ENCODE results near the gene ADRA2C. TPM values are rescaled to one million over a fixed set of nuclear protein-coding genes. Genes with fewer than 3 reads are reported as not detected.

ADRA2C gene
- total and polyA plus RNA-seq, 9 donors, result 2.3 to 5.0 (median 2.9) TPM

- Histone ChIP-seq H3K36me3 (ENCODE audit: control insufficient read depth, insufficient read depth, low read length) (no peaks in the 10 kb centered on the region), H3K27me3 (ENCODE audit: control insufficient read depth, insufficient read depth, low read length) (peaks cover 18% of the 10 kb centered on the region), H3K4me3 (ENCODE audit: low read length) (no peak overlapping the region), H3K4me1 (ENCODE audit: control insufficient read depth, insufficient read depth, low read length) (peaks cover 10% of the 10 kb centered on the region), H3K9me3 (replicated peaks; ENCODE audit: control insufficient read depth, low read depth, low read length) (peaks cover 4% of the 10 kb centered on the region), H3K27ac (ENCODE audit: low read length) (no peak overlapping the region)
- 67% methylated on average over 18 of the region's 31 CpGs for WGBS (ENCODE audit: insufficient coverage)
- DNase-seq, result no peak
Measured at GRCh38 chr4:3732076-3733028, 33.8 kb upstream of the ADRA2C start.

DNA sequence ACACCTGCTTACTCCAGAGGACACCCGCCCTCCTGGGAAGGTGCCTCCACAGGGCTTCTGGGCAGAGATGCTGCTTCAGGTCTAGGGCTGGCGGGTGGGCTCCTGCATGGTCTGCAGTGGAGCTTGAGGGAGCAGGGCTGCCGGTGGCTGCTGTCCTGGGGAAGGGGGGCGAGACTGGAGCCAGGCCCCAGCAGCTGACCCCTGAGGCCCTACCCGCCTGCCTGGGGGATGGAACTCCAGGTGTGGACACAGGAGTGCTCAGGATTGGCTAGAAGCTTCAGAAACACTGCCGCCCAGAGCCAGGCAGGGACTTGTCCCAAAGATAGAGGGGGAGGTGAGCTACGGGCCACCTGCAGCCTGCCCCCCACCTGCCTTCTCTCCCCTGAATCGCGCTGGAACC lies 33.0 kb upstream of the ADRA2C start:
- no peak for DNase-seq
- Histone ChIP-seq H3K27ac (ENCODE audit: low read length) (no peak overlapping the region), H3K4me3 (ENCODE audit: low read length) (no peak overlapping the region), H3K27me3 (ENCODE audit: control insufficient read depth, insufficient read depth, low read length) (peaks cover 18% of the 10 kb centered on the region), H3K9me3 (replicated peaks; ENCODE audit: control insufficient read depth, low read depth, low read length) (peaks cover 4% of the 10 kb centered on the region), H3K36me3 (ENCODE audit: control insufficient read depth, insufficient read depth, low read length) (no peaks in the 10 kb centered on the region), H3K4me1 (ENCODE audit: control insufficient read depth, insufficient read depth, low read length) (peaks cover 10% of the 10 kb centered on the region)
- WGBS (ENCODE audit: insufficient coverage), result 46% methylated on average over 6 of the region's 9 CpGs

DNA sequence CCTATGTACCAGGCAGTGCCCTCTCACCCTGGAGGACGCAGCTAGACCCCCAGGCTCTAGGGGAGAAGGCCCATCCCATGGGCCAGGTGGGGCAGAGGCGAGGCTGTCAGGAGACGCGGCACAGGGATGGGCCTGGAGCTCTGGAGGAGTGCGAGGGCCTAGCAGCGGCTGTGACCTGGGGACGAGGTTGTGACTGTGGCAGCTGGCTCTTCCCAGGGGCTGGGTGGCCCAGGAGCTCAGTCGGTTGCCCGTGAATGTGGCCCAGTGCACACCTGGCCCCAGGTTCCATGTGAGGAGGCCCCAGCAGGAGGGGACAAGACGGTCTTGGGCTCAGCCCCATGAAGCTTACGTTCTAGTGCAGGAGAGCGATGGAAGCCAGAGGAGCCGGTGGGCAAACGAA lies 31.0 kb upstream of the ADRA2C start:
- Histone ChIP-seq H3K4me3 (ENCODE audit: low read length) (no peak overlapping the region), H3K4me1 (ENCODE audit: control insufficient read depth, insufficient read depth, low read length) (peaks cover 14% of the 10 kb centered on the region), H3K27ac (ENCODE audit: low read length) (no peak overlapping the region), H3K36me3 (ENCODE audit: control insufficient read depth, insufficient read depth, low read length) (no peaks in the 10 kb centered on the region), H3K9me3 (replicated peaks; ENCODE audit: control insufficient read depth, low read depth, low read length) (peaks cover 4% of the 10 kb centered on the region), H3K27me3 (ENCODE audit: control insufficient read depth, insufficient read depth, low read length) (peaks cover 14% of the 10 kb centered on the region)
- WGBS (ENCODE audit: insufficient coverage), result 90% methylated on average over 11 of the region's 14 CpGs
- DNase-seq, result no peak

- peaks cover 17% of the 10 kb centered on the region for H3K27me3 ChIP-seq (ENCODE audit: control insufficient read depth, insufficient read depth, low read length)
- H3K4me3 ChIP-seq (ENCODE audit: low read length), result no peak overlapping the region
- 73% methylated on average over 2 of the region's 5 CpGs for WGBS (ENCODE audit: insufficient coverage)
- H3K9me3 ChIP-seq (replicated peaks; ENCODE audit: control insufficient read depth, low read depth, low read length), result peaks cover 4% of the 10 kb centered on the region
- no peak overlapping the region for H3K27ac ChIP-seq (ENCODE audit: low read length)
- H3K36me3 ChIP-seq (ENCODE audit: control insufficient read depth, insufficient read depth, low read length), result no peaks in the 10 kb centered on the region
- peaks cover 13% of the 10 kb centered on the region for H3K4me1 ChIP-seq (ENCODE audit: control insufficient read depth, insufficient read depth, low read length)
- DNase-seq, result no peak
Measured at GRCh38 chr4:3736290-3736689, 29.9 kb upstream of the ADRA2C start.

DNA sequence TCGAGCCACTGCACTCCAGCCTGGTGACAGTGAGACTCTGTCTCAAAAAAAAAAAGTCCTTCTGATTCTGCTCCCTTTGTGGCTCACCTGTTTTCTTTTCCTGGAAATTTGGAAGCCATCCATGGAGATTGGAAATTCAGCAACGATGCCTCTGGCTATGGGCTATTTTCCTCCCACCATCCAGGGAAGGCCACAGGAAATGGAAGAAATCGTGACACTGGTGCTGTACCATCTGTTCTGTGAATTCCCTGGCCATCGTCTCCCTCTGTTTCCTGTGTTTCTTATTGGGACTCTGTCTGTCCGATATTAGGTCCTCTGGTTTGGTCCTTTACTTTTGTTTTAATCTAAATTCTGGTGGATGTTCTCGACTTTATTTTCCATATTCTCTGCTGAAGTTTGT lies 29.4 kb upstream of the ADRA2C start:
- DNase-seq, result no peak
- H3K27me3 ChIP-seq (ENCODE audit: control insufficient read depth, insufficient read depth, low read length), result peaks cover 15% of the 10 kb centered on the region
- 50% methylated on average over 5 of the region's 6 CpGs for WGBS (ENCODE audit: insufficient coverage)
- peaks cover 11% of the 10 kb centered on the region for H3K4me1 ChIP-seq (ENCODE audit: control insufficient read depth, insufficient read depth, low read length)
- H3K27ac ChIP-seq (ENCODE audit: low read length), result no peak overlapping the region
- H3K9me3 ChIP-seq (replicated peaks; ENCODE audit: control insufficient read depth, low read depth, low read length), result peaks cover 4% of the 10 kb centered on the region
- H3K4me3 ChIP-seq (ENCODE audit: low read length), result no peak overlapping the region
- H3K36me3 ChIP-seq (ENCODE audit: control insufficient read depth, insufficient read depth, low read length), result no peaks in the 10 kb centered on the region

DNA sequence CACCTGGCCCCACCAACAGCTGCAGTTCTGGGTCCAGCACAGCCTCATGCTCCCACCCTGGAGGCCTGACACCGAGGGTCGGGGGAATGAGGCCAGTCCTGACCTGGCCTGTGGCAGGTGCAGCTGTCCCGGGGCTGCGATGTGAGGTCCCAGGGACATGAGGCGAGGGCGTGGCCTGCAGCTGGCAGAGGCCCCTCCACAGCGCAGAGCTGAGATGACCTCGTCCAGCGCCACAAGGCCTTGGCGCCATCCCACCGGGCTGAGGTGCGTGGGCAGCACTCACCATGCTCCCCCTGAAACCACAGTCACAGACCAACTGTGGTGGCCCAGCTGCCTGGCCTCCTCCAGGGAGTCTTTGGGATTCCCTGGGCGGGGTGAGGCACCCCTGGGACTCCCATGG lies 26.6 kb upstream of the ADRA2C start:
- DNase-seq, result no peak
- peaks cover 30% of the 10 kb centered on the region for H3K27me3 ChIP-seq (ENCODE audit: control insufficient read depth, insufficient read depth, low read length)
- peaks cover 13% of the 10 kb centered on the region for H3K9me3 ChIP-seq (replicated peaks; ENCODE audit: control insufficient read depth, low read depth, low read length)
- 84% methylated on average over 13 of the region's 13 CpGs for WGBS (ENCODE audit: insufficient coverage)
- H3K4me1 ChIP-seq (ENCODE audit: control insufficient read depth, insufficient read depth, low read length), result peaks cover 11% of the 10 kb centered on the region
- no peak overlapping the region for H3K27ac ChIP-seq (ENCODE audit: low read length)
- H3K36me3 ChIP-seq (ENCODE audit: control insufficient read depth, insufficient read depth, low read length), result no peaks in the 10 kb centered on the region
- no peak overlapping the region for H3K4me3 ChIP-seq (ENCODE audit: low read length)

- Histone ChIP-seq H3K4me1 (ENCODE audit: control insufficient read depth, insufficient read depth, low read length) (peaks cover 11% of the 10 kb centered on the region), H3K36me3 (ENCODE audit: control insufficient read depth, insufficient read depth, low read length) (no peaks in the 10 kb centered on the region), H3K27ac (ENCODE audit: low read length) (no peak overlapping the region), H3K4me3 (ENCODE audit: low read length) (no peak overlapping the region), H3K27me3 (ENCODE audit: control insufficient read depth, insufficient read depth, low read length) (peaks cover 34% of the 10 kb centered on the region), H3K9me3 (replicated peaks; ENCODE audit: control insufficient read depth, low read depth, low read length) (peaks cover 13% of the 10 kb centered on the region)
- WGBS (ENCODE audit: insufficient coverage), result 60% methylated on average over 23 of the region's 25 CpGs
- DNase-seq, result no peak
Measured at GRCh38 chr4:3740256-3740655, 25.9 kb upstream of the ADRA2C start.

GRCh38 chr4:3741217-3742011 lies 24.8 kb upstream of the ADRA2C start:
- Histone ChIP-seq H3K27ac (ENCODE audit: low read length) (no peak overlapping the region), H3K4me1 (ENCODE audit: control insufficient read depth, insufficient read depth, low read length) (peaks cover 11% of the 10 kb centered on the region), H3K9me3 (replicated peaks; ENCODE audit: control insufficient read depth, low read depth, low read length) (peaks cover 9% of the 10 kb centered on the region), H3K36me3 (ENCODE audit: control insufficient read depth, insufficient read depth, low read length) (no peaks in the 10 kb centered on the region), H3K27me3 (ENCODE audit: control insufficient read depth, insufficient read depth, low read length) (peaks cover 40% of the 10 kb centered on the region), H3K4me3 (ENCODE audit: low read length) (no peak overlapping the region)
- WGBS (ENCODE audit: insufficient coverage), result 79% methylated on average over 12 of the region's 19 CpGs
- DNase-seq, result no peak

DNA sequence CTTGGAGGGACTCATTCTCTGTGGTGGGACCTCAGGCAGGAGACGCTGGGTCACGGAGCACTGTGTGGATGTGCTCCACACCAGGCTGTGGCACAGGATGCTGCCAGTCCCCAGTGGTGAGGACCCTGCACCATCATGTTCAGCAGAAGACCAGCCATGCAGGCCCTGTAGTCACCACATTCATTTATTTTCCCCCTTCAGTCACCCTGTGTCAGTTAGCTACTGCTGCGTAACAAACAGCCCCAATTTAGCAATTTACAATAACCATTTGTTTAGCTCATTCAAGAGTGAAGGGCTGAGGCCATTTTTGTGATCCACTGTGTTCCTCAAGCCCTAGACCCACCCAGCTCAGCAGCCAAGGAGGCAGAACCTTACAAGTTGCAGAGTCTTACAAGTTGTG lies 23.6 kb upstream of the ADRA2C start:
- Histone ChIP-seq H3K36me3 (ENCODE audit: control insufficient read depth, insufficient read depth, low read length) (no peaks in the 10 kb centered on the region), H3K27me3 (ENCODE audit: control insufficient read depth, insufficient read depth, low read length) (peaks cover 49% of the 10 kb centered on the region), H3K9me3 (replicated peaks; ENCODE audit: control insufficient read depth, low read depth, low read length) (peaks cover 9% of the 10 kb centered on the region), H3K4me3 (ENCODE audit: low read length) (no peak overlapping the region), H3K27ac (ENCODE audit: low read length) (no peak overlapping the region), H3K4me1 (ENCODE audit: control insufficient read depth, insufficient read depth, low read length) (peaks cover 11% of the 10 kb centered on the region)
- no peak for DNase-seq
- WGBS (ENCODE audit: insufficient coverage), result 92% methylated on average over 3 of the region's 3 CpGs

GRCh38 chr4:3744232-3744631 lies 22.0 kb upstream of the ADRA2C start:
- 60% methylated on average over 20 of the region's 22 CpGs for WGBS (ENCODE audit: insufficient coverage)
- no peaks in the 10 kb centered on the region for H3K36me3 ChIP-seq (ENCODE audit: control insufficient read depth, insufficient read depth, low read length)
- H3K27ac ChIP-seq (ENCODE audit: low read length), result no peak overlapping the region
- H3K9me3 ChIP-seq (replicated peaks; ENCODE audit: control insufficient read depth, low read depth, low read length), result peaks cover 9% of the 10 kb centered on the region
- no peak for DNase-seq
- H3K4me1 ChIP-seq (ENCODE audit: control insufficient read depth, insufficient read depth, low read length), result peaks cover 10% of the 10 kb centered on the region
- H3K27me3 ChIP-seq (ENCODE audit: control insufficient read depth, insufficient read depth, low read length), result peaks cover 63% of the 10 kb centered on the region
- no peak overlapping the region for H3K4me3 ChIP-seq (ENCODE audit: low read length)
